ENCODE data around the gene IFRD2.
"Not testable (repeated sequence)": the region's sequence is repeated elsewhere in the genome, so short reads cannot be mapped to it uniquely, and the experiment has no call there.

IFRD2 gene

GRCh38 chr3:50264964-50265485 lies 27.2 kb downstream of the IFRD2 start:
- no peak overlapping the region for H3K4me3 ChIP-seq (ENCODE audit: control insufficient read depth, low read depth, low read length)
- no peak for DNase-seq (ENCODE audit: low read depth)
- TF ChIP-seq CTCF (conservative IDR thresholded peaks at IDR 0.05; ENCODE audit: control insufficient read depth, insufficient read depth, low read depth, low read length) = no peak

- no peak for TF ChIP-seq CTCF (conservative IDR thresholded peaks at IDR 0.05; ENCODE audit: control insufficient read depth, insufficient read depth, low read depth, low read length)
- no peak overlapping the region for H3K4me3 ChIP-seq (ENCODE audit: control insufficient read depth, low read depth, low read length)
- DNase-seq (ENCODE audit: low read depth) = peak; percentile 77
Observed at GRCh38 chr3:50264383-50264963, 27.8 kb downstream of the IFRD2 start.

GRCh38 chr3:50263478-50264382 lies 28.5 kb downstream of the IFRD2 start:
- DNase-seq (ENCODE audit: low read depth) = no peak
- TF ChIP-seq CTCF (conservative IDR thresholded peaks at IDR 0.05; ENCODE audit: control insufficient read depth, insufficient read depth, low read depth, low read length) = no peak
- H3K4me3 ChIP-seq (ENCODE audit: control insufficient read depth, low read depth, low read length) = no peak overlapping the region

- no peak for DNase-seq (ENCODE audit: low read depth)
- H3K4me3 ChIP-seq (ENCODE audit: control insufficient read depth, low read depth, low read length) = no peak overlapping the region
- TF ChIP-seq CTCF (conservative IDR thresholded peaks at IDR 0.05; ENCODE audit: control insufficient read depth, insufficient read depth, low read depth, low read length) = no peak
Observed at GRCh38 chr3:50262778-50263177, 29.5 kb downstream of the IFRD2 start.

GRCh38 chr3:50262200-50262599 lies 30.0 kb downstream of the IFRD2 start:
- not testable (repeated sequence) for DNase-seq (ENCODE audit: low read depth)

GRCh38 chr3:50261505-50261904 lies 30.7 kb downstream of the IFRD2 start:
- DNase-seq (ENCODE audit: low read depth) = no peak
- TF ChIP-seq CTCF (conservative IDR thresholded peaks at IDR 0.05; ENCODE audit: control insufficient read depth, insufficient read depth, low read depth, low read length) = no peak
- H3K4me3 ChIP-seq (ENCODE audit: control insufficient read depth, low read depth, low read length) = no peak overlapping the region

More at GRCh38 chr3:50262200-50262599, 30.0 kb downstream of the IFRD2 start:
- not testable (repeated sequence) for H3K4me3 ChIP-seq (ENCODE audit: control insufficient read depth, low read depth, low read length)

- DNase-seq (ENCODE audit: low read depth) = no peak
- TF ChIP-seq CTCF (conservative IDR thresholded peaks at IDR 0.05; ENCODE audit: control insufficient read depth, insufficient read depth, low read depth, low read length) = no peak
Observed at GRCh38 chr3:50260942-50261441, 31.2 kb downstream of the IFRD2 start.

More at GRCh38 chr3:50260942-50261441, 31.2 kb downstream of the IFRD2 start:
- no peak overlapping the region for H3K4me3 ChIP-seq (ENCODE audit: control insufficient read depth, low read depth, low read length)

All from fibroblast of mammary gland (primary cell).